NCI-H524 treated with DMSO at 0.1 percent for 48 hours (cell line): ENCODE data around the gene ITPKB.
A peak's percentile ranks its signal among the peaks of the same experiment; 100 is the strongest.

Experiments used
- DNase-seq: peaks from one replicate; lab custom pipeline; 2025; lab: John Stamatoyannopoulos, UW

Gene ITPKB

DNA sequence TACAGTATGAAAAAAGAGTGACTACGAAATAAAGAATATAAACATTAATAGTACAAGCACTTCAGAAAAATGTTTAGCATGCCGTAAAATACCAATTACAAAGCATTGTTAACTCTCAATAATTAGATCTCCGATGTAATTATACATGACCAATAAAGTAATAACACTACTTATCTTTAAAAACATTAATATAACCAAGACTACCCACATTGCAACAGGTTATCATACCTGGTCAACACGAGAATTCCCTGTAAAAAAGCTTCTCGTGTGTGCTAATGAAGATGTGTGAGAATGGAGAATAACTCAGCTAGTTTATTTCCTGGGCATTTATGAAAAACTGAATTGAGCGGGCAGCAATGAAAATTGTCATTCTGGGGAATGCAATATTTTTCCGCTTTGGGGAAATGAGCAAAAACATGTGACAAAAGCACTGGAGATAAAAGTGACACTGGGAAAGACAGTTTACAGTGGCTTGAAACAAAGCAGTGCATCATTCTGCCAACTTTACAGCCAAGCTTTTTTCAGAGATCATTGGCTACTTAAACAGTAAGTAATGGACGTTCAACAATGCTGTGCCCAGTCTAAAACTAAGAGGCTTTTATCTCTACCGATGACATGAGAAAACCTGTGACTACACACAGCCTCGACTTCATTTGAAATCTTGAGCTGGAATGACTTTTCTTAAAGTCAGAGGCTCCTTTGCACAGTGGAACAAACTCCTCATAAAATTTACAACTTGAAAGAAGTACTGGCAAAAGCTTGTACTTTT is 34.7 kb downstream of the ITPKB start:
- no peak for DNase-seq

GRCh38 chr1:226702957-226703831 is 35.9 kb downstream of the ITPKB start:
- no peak for DNase-seq

GRCh38 chr1:226702318-226702956 is 36.6 kb downstream of the ITPKB start:
- no peak for DNase-seq

DNA sequence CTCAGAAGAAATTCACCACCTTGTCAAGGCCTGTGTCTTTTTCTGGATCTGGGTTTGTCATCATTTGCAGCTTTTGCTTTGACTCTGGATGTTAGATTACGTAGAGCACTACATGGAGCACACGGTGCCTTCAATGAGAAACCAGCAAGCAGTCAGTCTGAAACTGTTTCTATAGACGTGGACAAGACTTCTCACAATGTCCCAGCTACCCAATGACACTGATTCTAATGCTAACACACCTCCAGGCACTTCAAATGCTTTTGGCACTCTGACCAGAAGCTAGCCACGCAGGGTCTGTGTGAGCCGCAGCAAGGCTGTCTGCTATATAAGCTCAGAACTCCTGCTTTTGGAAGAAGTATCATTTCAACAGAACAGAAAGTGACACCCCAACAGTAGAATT is 38.2 kb downstream of the ITPKB start:
- no peak for DNase-seq

- DNase-seq: no peak
Observed at GRCh38 chr1:226699166-226699565, 39.9 kb downstream of the ITPKB start.

DNA sequence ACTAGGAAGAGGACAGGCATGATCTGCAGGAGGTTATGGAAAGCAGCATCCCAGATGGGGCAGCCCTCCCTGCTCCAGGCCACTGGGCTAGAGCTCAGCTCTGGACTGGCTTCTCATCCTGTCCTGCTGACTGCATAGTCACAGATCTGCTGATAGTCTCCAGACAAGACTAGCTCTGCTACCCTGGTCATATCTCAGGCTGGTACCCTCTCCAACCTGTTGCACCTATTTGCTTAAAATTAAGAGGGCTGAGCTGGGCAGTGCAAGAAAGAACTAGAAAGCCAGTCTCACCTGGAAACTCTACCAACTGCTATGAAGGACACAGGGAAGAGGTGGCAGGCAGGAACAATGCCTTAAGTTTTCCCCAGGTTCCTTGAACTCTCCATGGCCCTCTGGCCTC is 40.4 kb downstream of the ITPKB start:
- no peak for DNase-seq

DNA sequence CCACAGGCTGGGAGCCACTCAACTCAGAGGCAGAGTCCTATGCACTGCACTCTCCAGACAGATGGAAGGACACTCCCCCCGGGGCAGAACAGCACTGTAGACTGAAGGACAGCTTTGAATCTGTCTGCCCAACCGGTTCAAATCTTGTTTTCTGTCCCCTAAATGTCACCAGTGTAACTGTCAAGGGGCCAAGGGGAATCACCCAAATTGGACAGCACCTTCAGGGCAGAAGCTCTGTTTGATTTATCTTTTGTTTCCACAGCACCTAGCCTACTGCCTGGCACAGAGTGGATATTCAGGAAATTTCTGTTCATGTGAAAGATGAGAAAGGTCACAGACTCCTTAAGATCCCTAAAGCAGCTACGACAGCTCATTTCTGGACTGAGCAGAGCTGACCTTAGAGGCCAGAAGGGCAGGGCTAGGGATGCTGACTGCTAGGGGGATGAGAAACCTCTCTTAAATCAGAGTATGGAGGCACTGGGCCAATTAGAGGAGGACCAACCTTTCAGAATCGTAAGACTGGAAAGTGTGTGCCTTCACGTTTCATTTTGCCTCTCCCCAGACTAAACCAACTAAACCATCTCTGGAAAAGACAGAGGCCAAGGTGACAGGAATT is 41.0 kb downstream of the ITPKB start:
- DNase-seq: no peak

GRCh38 chr1:226697151-226697928 is 41.7 kb downstream of the ITPKB start:
- DNase-seq: no peak

DNA sequence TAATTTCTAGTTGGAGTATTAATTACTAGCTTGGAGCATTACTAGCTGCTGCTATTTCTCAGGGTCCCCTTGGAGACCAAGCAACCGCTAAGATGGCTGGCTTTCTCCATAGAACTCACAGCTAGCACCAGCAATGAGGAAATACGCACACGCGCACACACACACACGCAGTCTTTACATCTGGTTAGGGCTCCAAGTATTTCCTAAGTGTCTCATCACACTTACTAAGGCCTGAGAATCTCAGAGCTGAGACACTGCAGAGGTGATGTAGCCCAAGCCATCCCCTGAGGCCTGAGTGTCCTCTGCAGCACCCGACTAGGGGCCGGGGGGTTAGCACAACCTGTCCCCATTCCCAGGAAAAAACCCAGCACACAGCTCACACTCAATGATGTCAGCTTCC is 42.5 kb downstream of the ITPKB start:
- no peak for DNase-seq

- DNase-seq: no peak
Observed at GRCh38 chr1:226695335-226695900, 43.7 kb downstream of the ITPKB start.

DNA sequence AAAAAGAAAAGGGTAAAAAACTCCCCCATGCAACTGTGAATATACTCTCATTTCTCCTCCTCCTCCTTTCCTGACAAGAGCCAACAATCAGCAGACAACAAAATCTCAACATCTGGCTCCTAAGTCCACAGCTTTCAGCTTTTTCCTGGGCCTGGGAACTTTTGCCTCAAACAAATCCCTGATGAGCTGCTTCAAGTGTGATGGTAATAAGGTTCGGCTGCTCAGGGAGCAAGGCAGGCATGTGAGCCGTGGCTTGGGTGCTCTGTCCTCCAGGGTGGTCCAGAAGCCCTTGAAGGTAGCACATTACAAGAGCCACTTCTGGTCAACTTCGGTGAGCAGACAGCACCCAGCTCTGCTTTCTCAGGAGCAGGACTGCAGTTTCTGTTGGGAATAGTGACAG is 46.3 kb downstream of the ITPKB start:
- DNase-seq: no peak

GRCh38 chr1:226692051-226692792 is 46.9 kb downstream of the ITPKB start:
- DNase-seq: no peak

- DNase-seq: no peak
Observed at GRCh38 chr1:226691247-226691646, 47.8 kb downstream of the ITPKB start.

GRCh38 chr1:226690460-226690982 is 48.6 kb downstream of the ITPKB start:
- no peak for DNase-seq

DNA sequence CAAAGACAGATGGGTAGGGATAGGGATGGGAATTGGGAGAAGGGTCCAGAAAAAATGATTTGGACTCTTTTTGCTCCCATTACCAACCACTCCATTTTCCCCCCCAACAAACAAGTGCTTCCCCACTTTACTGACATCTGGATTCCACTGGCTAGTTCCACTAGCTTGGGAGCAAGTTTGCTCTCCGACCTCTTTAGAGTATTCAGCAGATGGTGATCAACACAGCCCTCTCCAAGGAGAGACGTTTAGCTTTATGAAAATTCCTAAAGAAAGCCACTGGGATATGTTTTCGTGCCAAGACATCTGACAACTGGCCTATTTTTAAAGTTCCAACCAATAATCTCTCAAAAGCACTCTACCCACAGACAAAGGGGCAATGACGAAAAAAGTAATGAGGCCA is 50.3 kb downstream of the ITPKB start:
- no peak for DNase-seq

DNA sequence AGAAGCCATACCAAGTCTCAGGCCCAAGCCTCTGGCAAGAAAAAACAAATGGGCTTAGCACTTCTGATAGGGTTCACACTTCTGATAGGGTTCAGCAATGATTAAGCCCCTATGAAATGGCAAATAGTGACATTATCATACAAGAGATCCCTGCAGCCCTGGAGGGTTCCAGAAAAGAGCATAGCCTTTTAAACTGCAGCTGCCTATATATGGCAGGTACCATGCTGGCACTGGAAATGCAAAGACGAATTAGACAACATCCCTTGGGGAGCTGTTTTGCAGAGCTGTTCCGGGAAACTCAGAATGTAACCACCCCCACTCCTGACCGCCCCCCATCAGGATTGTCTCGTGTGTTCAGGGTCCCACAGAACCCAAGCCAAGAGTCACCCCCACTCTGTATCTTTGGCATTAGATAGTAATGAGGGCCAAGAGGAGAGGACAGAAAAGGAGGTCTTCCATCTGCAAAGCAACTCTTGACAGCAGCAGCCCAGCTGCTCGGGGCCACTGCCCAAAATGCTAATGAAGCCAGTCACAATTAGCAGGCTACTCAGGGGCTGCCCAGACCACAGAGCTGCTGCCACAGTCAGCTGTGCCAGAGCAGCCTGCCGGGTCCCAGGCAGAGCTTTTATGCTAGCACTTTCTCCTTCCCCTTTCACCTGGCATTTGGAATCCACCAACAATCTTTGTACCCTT is 50.9 kb downstream of the ITPKB start:
- peak; percentile 28 for DNase-seq

DNA sequence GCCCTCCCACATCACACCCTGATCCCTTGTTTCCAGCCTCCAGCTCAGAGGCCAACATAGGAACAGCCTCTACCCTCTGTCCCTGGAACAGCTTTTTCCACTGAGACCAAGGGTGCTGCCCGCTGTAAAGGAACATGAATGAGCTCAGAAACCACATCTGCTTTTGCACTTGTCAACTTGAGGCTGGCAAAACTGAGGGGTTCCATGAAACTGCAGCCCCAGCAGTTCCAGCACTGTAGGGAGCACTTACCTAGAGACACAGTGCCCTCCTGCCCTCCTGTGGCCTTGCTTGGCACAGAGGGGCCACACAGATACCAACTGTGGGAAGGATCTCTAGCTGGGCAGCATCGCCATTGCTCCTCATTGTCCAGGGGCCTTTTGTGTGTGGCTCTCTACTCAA is 51.7 kb downstream of the ITPKB start:
- DNase-seq: no peak

DNA sequence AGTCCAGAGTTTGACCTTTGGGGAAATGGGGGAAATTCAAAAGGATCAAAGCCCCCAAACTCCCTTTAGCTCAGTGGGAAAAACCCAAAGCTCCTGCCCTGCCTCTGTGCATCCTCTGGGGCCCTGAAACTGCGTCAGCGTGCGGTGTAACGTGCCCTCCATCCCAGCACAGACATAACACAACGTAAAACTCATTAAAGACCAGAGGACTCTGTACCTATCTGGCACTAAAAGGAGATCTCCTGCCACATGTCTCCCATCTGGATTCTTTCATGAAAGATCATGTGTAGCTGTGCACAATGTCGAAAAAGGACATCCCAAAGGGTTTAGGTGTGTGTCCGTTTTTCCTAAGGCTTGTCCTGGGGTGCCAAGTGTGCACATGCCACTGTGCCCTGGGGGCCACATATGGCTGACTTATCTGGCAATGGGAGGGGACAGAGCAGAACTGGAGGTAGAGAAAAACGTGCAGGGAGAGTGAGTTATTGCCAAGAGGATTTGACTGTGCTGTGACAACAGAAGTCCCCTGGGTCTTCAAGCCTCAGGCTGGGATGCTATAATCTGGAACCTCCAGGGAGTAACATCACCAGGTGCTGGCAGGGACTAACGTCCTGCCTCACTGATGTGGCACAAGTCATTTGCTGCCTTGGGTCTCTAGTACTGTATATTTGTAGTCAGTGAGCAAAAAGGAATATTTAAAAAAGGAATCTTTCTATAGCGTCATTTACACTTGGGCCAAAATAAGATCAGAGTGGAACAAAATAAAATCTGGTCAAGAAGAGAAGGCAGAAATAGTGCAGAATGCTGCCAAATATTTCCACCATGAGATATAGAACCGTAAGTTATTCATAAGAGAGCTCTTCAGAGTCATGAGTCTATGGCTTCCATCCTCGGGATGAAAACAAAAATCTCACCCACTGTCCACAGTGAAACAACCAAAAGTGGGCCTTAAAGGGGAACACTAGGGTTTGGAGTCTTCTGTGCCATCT is 52.3 kb downstream of the ITPKB start:
- no peak for DNase-seq
